ENCODE results near the gene REXO4.

- TF ChIP-seq GATA2 (IDR thresholded peaks at IDR 0.05; ENCODE audit: low read depth, low read length), result no peak
- TF ChIP-seq GATA3 (IDR thresholded peaks at IDR 0.05; ENCODE audit: low read depth, low read length), result no peak
These were observed 47.1 kb downstream of the REXO4 start for GRCh38 chr9:133370685-133371084.

All from SH-SY5Y (cell line).